ENCODE measurements around the gene SNX5.

- TF ChIP-seq CTCF (IDR thresholded peaks at IDR 0.05), result no peak
- no peak for TF ChIP-seq POLR2A (IDR thresholded peaks at IDR 0.05)
Measured at GRCh38 chr20:18004384-18005031, 35.9 kb upstream of the SNX5 start.
